Measurements from ENCODE around the gene RNF224. TPM values are rescaled to one million over a fixed set of nuclear protein-coding genes. Genes with fewer than 3 reads are reported as not detected.

RNF224 gene
- total and polyA plus RNA-seq, 2 experiments from 2014 or later = 0.63 TPM; not detected in 1

- Histone ChIP-seq H3K79me2 (replicated peaks; ENCODE audit: insufficient read depth) (no peaks in the 10 kb centered on the region), H3K4me2 (no peak overlapping the region), H3K36me3 (ENCODE audit: insufficient read depth) (peaks cover 10% of the 10 kb centered on the region; the same call in 1 of the 2 replicates), H3K9me2 (ENCODE audit: insufficient read depth) (no peaks in the 10 kb centered on the region), H3K27me3 (ENCODE audit: insufficient read depth) (no peaks in the 10 kb centered on the region), H3K4me1 (ENCODE audit: insufficient read depth) (no peaks in the 10 kb centered on the region), H4K20me1 (replicated peaks; ENCODE audit: insufficient read depth) (0 out of 2 replicates have a peak, but pooled peaks cover 9% of the 10 kb centered on the region), H3K27ac (ENCODE audit: low read depth) (no peak overlapping the region), H3K4me3 (no peak overlapping the region), H2AFZ (no peak overlapping the region), H3F3A (replicated peaks; ENCODE audit: low read depth) (no peaks in the 10 kb centered on the region)
- Mint-ChIP-seq H3K36me3 (ENCODE audit: low read depth) (peaks cover 40% of the 10 kb centered on the region), H3K4me3 (no peak overlapping the region), H3K9me3 (no peaks in the 10 kb centered on the region), H3K27me3 (ENCODE audit: insufficient read depth, low read depth, poor library complexity) (peaks cover 16% of the 10 kb centered on the region), H3K4me1 (peaks cover under 1% of the 10 kb centered on the region; the same call in 2 of the 3 replicates), H3K27ac (no peak overlapping the region)
- DNase-seq (ENCODE audit: low spot score) (no peak), ATAC-seq (no peak)
- no peak for TF ChIP-seq EZH2phosphoT487 (IDR thresholded peaks at IDR 0.05; ENCODE audit: unreplicated experiment)
Observed at GRCh38 chr9:137266585-137267453, 39.5 kb downstream of the RNF224 start.

- Mint-ChIP-seq H3K9me3 (no peaks in the 10 kb centered on the region), H3K27ac (peak overlapping the region; percentile 62; the same call in 1 of the 2 replicates), H3K36me3 (ENCODE audit: low read depth) (peaks cover 36% of the 10 kb centered on the region), H3K4me1 (peaks cover under 1% of the 10 kb centered on the region), H3K27me3 (ENCODE audit: insufficient read depth, low read depth, poor library complexity) (peaks cover 16% of the 10 kb centered on the region), H3K4me3 (no peak overlapping the region)
- Histone ChIP-seq H3K27ac (ENCODE audit: low read depth) (no peak overlapping the region), H2AFZ (no peak overlapping the region), H3K9me2 (ENCODE audit: insufficient read depth) (no peaks in the 10 kb centered on the region), H4K20me1 (replicated peaks; ENCODE audit: insufficient read depth) (0 out of 2 replicates have a peak, but pooled peaks cover 9% of the 10 kb centered on the region), H3K4me2 (no peak overlapping the region), H3K4me1 (ENCODE audit: insufficient read depth) (no peaks in the 10 kb centered on the region), H3K36me3 (ENCODE audit: insufficient read depth) (peaks cover 10% of the 10 kb centered on the region; the same call in 1 of the 2 replicates), H3F3A (replicated peaks; ENCODE audit: low read depth) (no peaks in the 10 kb centered on the region), H3K27me3 (ENCODE audit: insufficient read depth) (no peaks in the 10 kb centered on the region), H3K4me3 (no peak overlapping the region), H3K79me2 (replicated peaks; ENCODE audit: insufficient read depth) (no peaks in the 10 kb centered on the region)
- TF ChIP-seq EZH2phosphoT487 (IDR thresholded peaks at IDR 0.05; ENCODE audit: unreplicated experiment) = no peak
- no peak for TF ChIP-seq EZH2 (IDR thresholded peaks at IDR 0.05; ENCODE audit: low read depth, unreplicated experiment)
- DNase-seq (ENCODE audit: low spot score) (no peak), ATAC-seq (no peak)
Observed at GRCh38 chr9:137267933-137268355, 40.6 kb downstream of the RNF224 start.

GRCh38 chr9:137268538-137269201 is 41.4 kb downstream of the RNF224 start:
- H2AFZ ChIP-seq = no peak overlapping the region
- H3K4me1 ChIP-seq (ENCODE audit: insufficient read depth) = no peaks in the 10 kb centered on the region
- H3K79me2 ChIP-seq (replicated peaks; ENCODE audit: insufficient read depth) = no peaks in the 10 kb centered on the region
- H3K4me3 ChIP-seq = no peak overlapping the region
- H3K27me3 Mint-ChIP-seq (ENCODE audit: insufficient read depth, low read depth, poor library complexity) = peaks cover 17% of the 10 kb centered on the region
- peak overlapping the region; percentile 32; the same call in 1 of the 2 replicates for H3K27ac ChIP-seq (ENCODE audit: low read depth)
- H4K20me1 ChIP-seq (replicated peaks; ENCODE audit: insufficient read depth) = 0 out of 2 replicates have a peak, but pooled peaks cover 9% of the 10 kb centered on the region
- H3K4me3 Mint-ChIP-seq = no peak overlapping the region
- peaks cover 10% of the 10 kb centered on the region; the same call in 1 of the 2 replicates for H3K36me3 ChIP-seq (ENCODE audit: insufficient read depth)
- ATAC-seq (no peak), DNase-seq (ENCODE audit: low spot score) (no peak)
- no peaks in the 10 kb centered on the region for H3K27me3 ChIP-seq (ENCODE audit: insufficient read depth)
- H3K27ac Mint-ChIP-seq = peak overlapping the region; percentile 62; the same call in 1 of the 2 replicates
- no peaks in the 10 kb centered on the region for H3F3A ChIP-seq (replicated peaks; ENCODE audit: low read depth)
- H3K9me2 ChIP-seq (ENCODE audit: insufficient read depth) = no peaks in the 10 kb centered on the region
- no peak overlapping the region for H3K4me2 ChIP-seq
- H3K9me3 Mint-ChIP-seq = no peaks in the 10 kb centered on the region
- peaks cover 8% of the 10 kb centered on the region for H3K4me1 Mint-ChIP-seq
- no peak for TF ChIP-seq POLR2AphosphoS5 (IDR thresholded peaks at IDR 0.05; ENCODE audit: low read depth)
- TF ChIP-seq ZNF114 (CRISPR knock-in tag; IDR thresholded peaks at IDR 0.05) = no peak
- no peak for TF ChIP-seq ETS1 (IDR thresholded peaks at IDR 0.05)
- TF ChIP-seq ZNF331 (CRISPR knock-in tag; IDR thresholded peaks at IDR 0.05; ENCODE audit: low read depth) = no peak
- TF ChIP-seq EZH2 (IDR thresholded peaks at IDR 0.05; ENCODE audit: low read depth, unreplicated experiment) = no peak
- no peak for TF ChIP-seq EZH2phosphoT487 (IDR thresholded peaks at IDR 0.05; ENCODE audit: unreplicated experiment)
- no peak for TF ChIP-seq NANOG (IDR thresholded peaks at IDR 0.05; ENCODE audit: borderline replicate concordance)
- H3K36me3 Mint-ChIP-seq (ENCODE audit: low read depth) = peaks cover 35% of the 10 kb centered on the region
